Panc1 (cell line): ENCODE data around the gene METTL22. TPM values are rescaled to one million over a fixed set of nuclear protein-coding genes. Genes with fewer than 3 reads are reported as not detected.

ENCODE experiments used
- ATAC-seq: fragments of 200-7000 bp; cut with Tn5 transposase; 2 replicates; pipeline ENCODE4 v1.9.1; 2020; ENCODE audit warnings: mild to moderate bottlenecking, moderate library complexity
- BruUV-seq: library from RNA; stranded (reverse); fragments of 400-500 nt; replicated peaks from 2 replicates; lab custom pipeline; 2021; lab: Mats Ljungman, UMichigan
- CTCF ChIA-PET: fragments of 300-600 bp; sonication (Branson Sonifier 250); formaldehyde crosslinking; loops from one replicate; lab custom pipeline; 2022; ENCODE audit warnings: antibody characterized with exemption; lab: Charles Lee
- POLR2A ChIA-PET: fragments of 300-600 bp; sonication (Branson Sonifier 250); formaldehyde crosslinking; loops from one replicate; lab custom pipeline; 2022; ENCODE audit warnings: antibody characterized with exemption; lab: Charles Lee
- DNase-seq: peaks from one replicate; pipeline ENCODE4 v3.0.0-alpha.2; 2010; ENCODE audit warnings: low read depth, low spot score
- H3K27ac ChIP-seq: 2 replicates; pipeline ENCODE4 v1.5.1; 2011; ENCODE audit warnings: mild to moderate bottlenecking, low read length, inconsistent platforms
- H3K27me3 ChIP-seq: fragments of 200-500 bp; sonication (Bioruptor generic); 2 replicates; pipeline ENCODE4 v1.6.0; 2014; ENCODE audit warnings: low read length, inconsistent platforms; ENCODE audit not compliant: control insufficient read depth, insufficient read depth
- H3K36me3 ChIP-seq: fragments of 200-500 bp; sonication (Bioruptor generic); 2 replicates; pipeline ENCODE4 v1.5.1; 2014; ENCODE audit warnings: inconsistent platforms, mild to moderate bottlenecking, low read length, moderate library complexity; ENCODE audit not compliant: control insufficient read depth, insufficient read depth
- H3K4me1 ChIP-seq: 2 replicates; pipeline ENCODE4 v1.5.1; 2011; ENCODE audit warnings: inconsistent platforms, mild to moderate bottlenecking, low read length, moderate library complexity; ENCODE audit not compliant: control insufficient read depth, insufficient read depth
- H3K4me3 ChIP-seq, 2 experiments: 2 replicates each; pipeline ENCODE4 v1.5.1; 2011 to 2012; ENCODE audit warnings: low read depth in 2 of 2, low read length in 2 of 2, mild to moderate bottlenecking in 2 of 2, inconsistent platforms in 1 of 2, moderate library complexity in 1 of 2
- H3K9me3 ChIP-seq: fragments of 200-500 bp; sonication (Bioruptor generic); 2 replicates; pipeline ENCODE4 v1.5.1; 2014; ENCODE audit warnings: low read depth, mild to moderate bottlenecking, inconsistent platforms, low read length, moderate library complexity; ENCODE audit not compliant: control insufficient read depth, insufficient read depth
- POLR2AphosphoS5 ChIP-seq: IDR thresholded peaks from 2 replicates; pipeline ENCODE4 v1.6.1; 2012; ENCODE audit warnings: mild to moderate bottlenecking, low read depth, low read length, moderate library complexity
- SIN3A ChIP-seq: IDR thresholded peaks from 2 replicates; pipeline ENCODE4 v1.6.1; 2012; ENCODE audit warnings: low read depth, mild to moderate bottlenecking, low read length, moderate library complexity, borderline replicate concordance; ENCODE audit not compliant: insufficient read depth
- TCF7L2 ChIP-seq: IDR thresholded peaks from 2 replicates; pipeline ENCODE4 v1.6.1; 2011; ENCODE audit warnings: mild to moderate bottlenecking, low read depth, low read length, inconsistent platforms
- in situ Hi-C: cut with HindIII; loops from 2 replicates; pipeline ENCODE4 v1.10.0; 2016; ENCODE audit warnings: low sequenced_read_pairs, low pct_unique_long_range_greater_than_20kb
- intact Hi-C: fragments of 100-400 bp; cut with micrococcal nuclease; formaldehyde crosslinking; loops from one replicate; pipeline ENCODE4 v1.10.0; 2022; ENCODE audit not compliant: unreplicated experiment
- total RNA-seq: library from RNA; stranded (reverse); gene quantifications from one replicate; pipeline ENCODE4 v1.2.1, GENCODE V29; 2021; ENCODE audit not compliant: unreplicated experiment
- TF ChIP-seq, protein P1 (sequence below): fragments of 450-650 bp; IDR thresholded peaks from 2 replicates; pipeline ENCODE4 v1.5.1; 2017; ENCODE audit warnings: mild to moderate bottlenecking
- TF ChIP-seq, protein P2 (sequence below), 2 experiments: IDR thresholded peaks; 2 replicates each; pipeline ENCODE4 v1.6.1; 2011 to 2012; ENCODE audit warnings: low read depth in 2 of 2, control low read depth in 1 of 2, low read length in 1 of 2, mild to moderate bottlenecking in 1 of 2, moderate library complexity in 1 of 2; ENCODE audit not compliant: insufficient read depth in 1 of 2

The METTL22 gene
- total RNA-seq, 1 experiment from 2014 or later, result 31.8 TPM

DNA sequence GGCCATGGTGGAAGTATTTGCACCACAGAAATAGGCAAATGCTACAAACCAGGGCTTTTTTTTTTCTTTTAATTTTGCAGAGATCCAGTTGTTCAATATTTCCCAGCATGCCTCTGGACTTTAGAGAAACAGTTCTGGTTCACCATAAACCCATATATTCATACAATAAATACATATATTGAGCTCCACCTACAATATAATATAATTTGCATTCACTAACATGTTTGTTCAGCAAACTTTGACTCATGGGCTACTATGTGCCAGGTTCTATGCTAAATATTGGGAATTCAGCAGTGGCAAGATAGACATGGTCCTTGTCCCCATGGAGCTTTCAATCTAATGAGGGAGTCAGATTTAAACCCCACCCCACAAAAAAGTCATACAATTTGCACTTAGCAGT lies 34.4 kb upstream of the METTL22 start:
- Histone ChIP-seq H3K9me3 (no peaks in the 10 kb centered on the region), H3K4me3 (no peak overlapping the region), H3K27me3 (peaks cover 17% of the 10 kb centered on the region), H3K36me3 (no peaks in the 10 kb centered on the region), H3K4me1 (no peaks in the 10 kb centered on the region), H3K27ac (no peak overlapping the region)
- POLR2A ChIA-PET, result interaction anchor here (0.6 to 0.7 kb wide), 2 partner anchors 8 to 907 kb away, joined by 3 to 4 read pairs; no protein-coding TSS in a partner anchor
- CTCF ChIA-PET, result interaction anchor here (0.6 kb wide), 1 partner anchor 137 kb away, joined by 3 read pairs; no protein-coding TSS in a partner anchor
- in situ Hi-C loops, result no loop called here
- TF ChIP-seq TCF7L2 (no peak), SIN3A (no peak), POLR2AphosphoS5 (no peak)
- TF ChIP-seq, protein P1, sequence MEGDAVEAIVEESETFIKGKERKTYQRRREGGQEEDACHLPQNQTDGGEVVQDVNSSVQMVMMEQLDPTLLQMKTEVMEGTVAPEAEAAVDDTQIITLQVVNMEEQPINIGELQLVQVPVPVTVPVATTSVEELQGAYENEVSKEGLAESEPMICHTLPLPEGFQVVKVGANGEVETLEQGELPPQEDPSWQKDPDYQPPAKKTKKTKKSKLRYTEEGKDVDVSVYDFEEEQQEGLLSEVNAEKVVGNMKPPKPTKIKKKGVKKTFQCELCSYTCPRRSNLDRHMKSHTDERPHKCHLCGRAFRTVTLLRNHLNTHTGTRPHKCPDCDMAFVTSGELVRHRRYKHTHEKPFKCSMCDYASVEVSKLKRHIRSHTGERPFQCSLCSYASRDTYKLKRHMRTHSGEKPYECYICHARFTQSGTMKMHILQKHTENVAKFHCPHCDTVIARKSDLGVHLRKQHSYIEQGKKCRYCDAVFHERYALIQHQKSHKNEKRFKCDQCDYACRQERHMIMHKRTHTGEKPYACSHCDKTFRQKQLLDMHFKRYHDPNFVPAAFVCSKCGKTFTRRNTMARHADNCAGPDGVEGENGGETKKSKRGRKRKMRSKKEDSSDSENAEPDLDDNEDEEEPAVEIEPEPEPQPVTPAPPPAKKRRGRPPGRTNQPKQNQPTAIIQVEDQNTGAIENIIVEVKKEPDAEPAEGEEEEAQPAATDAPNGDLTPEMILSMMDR, result no peak
- TF ChIP-seq, protein P2, sequence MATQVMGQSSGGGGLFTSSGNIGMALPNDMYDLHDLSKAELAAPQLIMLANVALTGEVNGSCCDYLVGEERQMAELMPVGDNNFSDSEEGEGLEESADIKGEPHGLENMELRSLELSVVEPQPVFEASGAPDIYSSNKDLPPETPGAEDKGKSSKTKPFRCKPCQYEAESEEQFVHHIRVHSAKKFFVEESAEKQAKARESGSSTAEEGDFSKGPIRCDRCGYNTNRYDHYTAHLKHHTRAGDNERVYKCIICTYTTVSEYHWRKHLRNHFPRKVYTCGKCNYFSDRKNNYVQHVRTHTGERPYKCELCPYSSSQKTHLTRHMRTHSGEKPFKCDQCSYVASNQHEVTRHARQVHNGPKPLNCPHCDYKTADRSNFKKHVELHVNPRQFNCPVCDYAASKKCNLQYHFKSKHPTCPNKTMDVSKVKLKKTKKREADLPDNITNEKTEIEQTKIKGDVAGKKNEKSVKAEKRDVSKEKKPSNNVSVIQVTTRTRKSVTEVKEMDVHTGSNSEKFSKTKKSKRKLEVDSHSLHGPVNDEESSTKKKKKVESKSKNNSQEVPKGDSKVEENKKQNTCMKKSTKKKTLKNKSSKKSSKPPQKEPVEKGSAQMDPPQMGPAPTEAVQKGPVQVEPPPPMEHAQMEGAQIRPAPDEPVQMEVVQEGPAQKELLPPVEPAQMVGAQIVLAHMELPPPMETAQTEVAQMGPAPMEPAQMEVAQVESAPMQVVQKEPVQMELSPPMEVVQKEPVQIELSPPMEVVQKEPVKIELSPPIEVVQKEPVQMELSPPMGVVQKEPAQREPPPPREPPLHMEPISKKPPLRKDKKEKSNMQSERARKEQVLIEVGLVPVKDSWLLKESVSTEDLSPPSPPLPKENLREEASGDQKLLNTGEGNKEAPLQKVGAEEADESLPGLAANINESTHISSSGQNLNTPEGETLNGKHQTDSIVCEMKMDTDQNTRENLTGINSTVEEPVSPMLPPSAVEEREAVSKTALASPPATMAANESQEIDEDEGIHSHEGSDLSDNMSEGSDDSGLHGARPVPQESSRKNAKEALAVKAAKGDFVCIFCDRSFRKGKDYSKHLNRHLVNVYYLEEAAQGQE (IDR thresholded peaks at IDR 0.05; ENCODE audit: insufficient read depth in 1 of 2, low read depth in 2 of 2, low read length in 1 of 2), result no peak
- intact Hi-C loops, result no loop called here
- no TSS peak for BruUV-seq
- no peak for ATAC-seq
- DNase-seq, result no peak

DNA sequence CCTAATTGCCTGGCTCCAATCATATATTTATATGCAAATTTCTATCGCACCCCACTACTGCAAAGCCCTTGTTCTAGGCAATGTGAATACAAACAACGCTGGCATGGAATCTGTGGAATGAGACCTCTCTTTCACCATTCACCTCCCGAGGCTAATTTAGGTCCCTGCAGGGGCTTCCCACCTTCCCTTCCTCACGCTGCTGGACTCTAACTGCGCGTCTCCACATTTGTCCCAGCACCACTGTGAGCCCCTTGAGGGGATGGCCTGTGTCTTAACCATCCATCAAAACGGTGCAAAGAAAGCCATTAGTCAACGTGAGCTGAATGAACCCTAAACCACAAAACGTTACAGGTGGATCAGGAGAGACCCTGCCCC lies 32.8 kb upstream of the METTL22 start:
- Histone ChIP-seq H3K27me3 (peaks cover 17% of the 10 kb centered on the region), H3K4me1 (no peaks in the 10 kb centered on the region), H3K9me3 (no peaks in the 10 kb centered on the region), H3K27ac (no peak overlapping the region), H3K4me3 (no peak overlapping the region), H3K36me3 (no peaks in the 10 kb centered on the region)
- no TSS peak for BruUV-seq
- intact Hi-C loops, result no loop called here
- POLR2A ChIA-PET, result no interaction called here
- in situ Hi-C loops, result no loop called here
- no peak for ATAC-seq
- CTCF ChIA-PET, result no interaction called here
- TF ChIP-seq, protein P1, result no peak
- TF ChIP-seq SIN3A (no peak), TCF7L2 (no peak), POLR2AphosphoS5 (no peak)
- TF ChIP-seq, protein P2 (IDR thresholded peaks at IDR 0.05; ENCODE audit: insufficient read depth in 1 of 2, low read depth in 2 of 2, low read length in 1 of 2), result no peak
- no peak for DNase-seq
